Measurements from ENCODE around the gene PACSIN1.

DNA sequence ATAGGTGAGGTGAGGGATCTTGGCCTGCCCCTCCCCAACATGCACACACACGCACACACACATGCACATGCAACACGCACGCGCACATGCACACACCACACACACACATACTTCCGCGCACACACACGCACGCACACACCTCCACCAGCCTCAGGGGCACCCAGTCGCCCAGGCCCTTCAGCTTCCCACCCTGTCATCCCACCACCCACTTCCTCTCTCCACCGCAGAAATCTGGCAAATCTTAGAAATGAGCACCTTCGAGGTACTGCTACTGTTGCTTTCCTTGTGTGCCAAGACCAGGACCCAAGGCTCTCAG, 89.1 kb downstream of the PACSIN1 start:
- TF ChIP-seq CTCF (IDR thresholded peaks at IDR 0.05; ENCODE audit: low read depth, low read length) (no peak), EZH2phosphoT487 (IDR thresholded peaks at IDR 0.05; ENCODE audit: low read depth) (no peak)
